Measurements from ENCODE around the gene LRRC4C.

GRCh38 chr11:41282395-41282794 is 177.1 kb downstream of the LRRC4C start:
- no peak for TF ChIP-seq POLR2A (IDR thresholded peaks at IDR 0.05)
- no peak for TF ChIP-seq CTCF (IDR thresholded peaks at IDR 0.05)
- TF ChIP-seq POLR2AphosphoS5 (IDR thresholded peaks at IDR 0.05) = no peak
